HG03571 (cell line): ENCODE measurements around the gene SH3RF3.

Source experiments
- ATAC-seq: cut with Tn5 transposase; IDR thresholded peaks from one replicate; pipeline ENCODE4 v1.9.1; 2021; ENCODE audit not compliant: unreplicated experiment

Gene SH3RF3

GRCh38 chr2:109446278-109447131 is 317.5 kb downstream of the SH3RF3 start:
- no peak for ATAC-seq

GRCh38 chr2:109447251-109447661 is 318.3 kb downstream of the SH3RF3 start:
- ATAC-seq = no peak

DNA sequence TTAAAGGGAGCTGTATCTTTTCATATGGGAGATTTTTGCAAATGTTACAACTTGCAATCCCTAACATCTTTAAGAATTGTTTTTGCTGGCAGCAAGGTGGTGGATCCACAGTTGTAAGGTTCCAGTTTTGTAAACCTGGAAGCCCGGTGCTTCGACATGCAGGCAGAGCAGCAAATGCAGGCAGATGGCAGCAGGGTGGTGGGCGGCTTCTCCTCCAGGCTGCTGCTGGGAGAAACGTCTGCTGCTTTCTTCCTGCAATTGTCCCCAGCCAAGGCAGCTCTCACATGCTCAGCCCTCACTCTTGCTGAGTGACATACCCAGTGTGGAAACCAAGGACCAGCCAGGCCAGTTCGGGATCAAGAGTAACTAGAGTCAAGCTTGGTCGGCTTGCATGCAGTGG is 318.8 kb downstream of the SH3RF3 start:
- ATAC-seq = no peak

GRCh38 chr2:109448207-109448606 is 319.2 kb downstream of the SH3RF3 start:
- no peak for ATAC-seq

- ATAC-seq = no peak
These were observed 320.2 kb downstream of the SH3RF3 start for GRCh38 chr2:109448946-109449788.

DNA sequence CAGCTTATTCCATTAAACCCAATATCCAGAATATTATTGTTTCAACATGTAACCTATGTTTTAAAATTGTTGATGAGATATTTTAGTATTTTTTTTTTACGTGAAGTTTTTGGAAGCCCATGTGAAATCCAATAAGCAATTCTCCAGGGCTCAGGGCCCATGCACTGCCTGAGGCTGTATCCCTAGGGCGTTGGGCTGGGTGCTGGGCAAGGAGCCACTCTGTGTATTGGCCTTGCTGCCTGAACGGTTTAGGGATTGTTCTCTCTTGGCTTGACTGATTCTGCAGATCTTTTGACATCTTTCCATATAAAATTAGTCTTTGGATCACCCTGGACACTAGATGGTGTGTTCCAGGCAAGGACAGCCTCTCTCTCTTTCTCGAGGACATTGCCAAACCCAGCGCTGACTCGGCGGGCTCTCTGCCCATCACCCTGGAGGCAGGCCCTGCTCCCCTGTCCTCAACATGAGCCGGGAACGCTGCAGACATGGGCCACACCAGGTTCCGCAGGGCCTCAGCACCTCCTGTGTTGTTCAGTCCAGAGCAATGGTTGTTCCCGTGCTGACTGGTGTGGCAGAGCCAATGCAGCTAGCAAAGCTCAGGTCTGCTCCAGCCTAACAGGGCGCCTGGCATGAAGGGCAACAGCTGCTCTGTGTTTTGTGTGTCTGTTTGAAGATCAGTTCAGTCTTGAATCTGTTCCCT is 321.7 kb downstream of the SH3RF3 start:
- ATAC-seq = no peak

DNA sequence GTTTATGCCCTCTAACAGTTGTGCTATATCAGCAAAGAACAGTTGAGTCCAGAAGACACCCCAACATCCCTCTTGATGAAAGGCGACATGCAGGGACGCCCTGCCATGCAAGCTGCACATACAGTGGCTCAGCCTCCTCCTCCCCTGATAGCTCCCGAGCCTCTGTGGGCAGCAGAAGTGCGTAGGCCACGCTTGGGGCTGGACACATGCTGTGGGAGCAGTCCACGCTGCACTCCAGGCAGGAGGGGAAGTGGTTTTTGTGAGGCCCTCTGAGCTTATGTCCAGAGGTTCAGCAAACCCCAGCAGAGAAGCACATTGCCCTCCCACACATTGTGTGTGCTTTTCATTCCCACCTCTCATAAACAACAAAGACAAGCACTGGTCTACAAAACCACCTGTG is 322.7 kb downstream of the SH3RF3 start:
- ATAC-seq = no peak

GRCh38 chr2:109452318-109453305 is 323.6 kb downstream of the SH3RF3 start:
- no peak for ATAC-seq

GRCh38 chr2:109453371-109453995 is 324.5 kb downstream of the SH3RF3 start:
- ATAC-seq = no peak

DNA sequence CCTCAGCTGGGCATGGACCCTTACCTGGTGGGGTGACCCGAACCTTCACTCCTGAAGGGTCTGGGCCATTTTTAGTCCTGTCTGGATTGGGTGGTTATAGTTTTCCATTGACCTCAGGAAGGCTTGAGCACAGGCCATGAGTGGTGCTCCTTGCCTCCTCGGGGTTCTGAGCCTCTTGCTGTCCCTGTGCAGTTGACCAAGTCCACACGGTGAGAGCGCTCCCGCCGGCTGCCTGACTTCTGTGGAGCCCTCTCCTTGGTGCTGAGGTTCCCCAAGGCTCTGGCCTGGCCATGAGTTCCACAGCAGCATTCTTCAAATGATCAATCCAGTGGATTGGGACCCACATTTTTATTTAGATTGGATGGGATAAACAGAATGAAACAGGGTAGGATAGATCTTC is 325.3 kb downstream of the SH3RF3 start:
- ATAC-seq = no peak

- ATAC-seq = no peak
These were observed 325.9 kb downstream of the SH3RF3 start for GRCh38 chr2:109454765-109455394.

DNA sequence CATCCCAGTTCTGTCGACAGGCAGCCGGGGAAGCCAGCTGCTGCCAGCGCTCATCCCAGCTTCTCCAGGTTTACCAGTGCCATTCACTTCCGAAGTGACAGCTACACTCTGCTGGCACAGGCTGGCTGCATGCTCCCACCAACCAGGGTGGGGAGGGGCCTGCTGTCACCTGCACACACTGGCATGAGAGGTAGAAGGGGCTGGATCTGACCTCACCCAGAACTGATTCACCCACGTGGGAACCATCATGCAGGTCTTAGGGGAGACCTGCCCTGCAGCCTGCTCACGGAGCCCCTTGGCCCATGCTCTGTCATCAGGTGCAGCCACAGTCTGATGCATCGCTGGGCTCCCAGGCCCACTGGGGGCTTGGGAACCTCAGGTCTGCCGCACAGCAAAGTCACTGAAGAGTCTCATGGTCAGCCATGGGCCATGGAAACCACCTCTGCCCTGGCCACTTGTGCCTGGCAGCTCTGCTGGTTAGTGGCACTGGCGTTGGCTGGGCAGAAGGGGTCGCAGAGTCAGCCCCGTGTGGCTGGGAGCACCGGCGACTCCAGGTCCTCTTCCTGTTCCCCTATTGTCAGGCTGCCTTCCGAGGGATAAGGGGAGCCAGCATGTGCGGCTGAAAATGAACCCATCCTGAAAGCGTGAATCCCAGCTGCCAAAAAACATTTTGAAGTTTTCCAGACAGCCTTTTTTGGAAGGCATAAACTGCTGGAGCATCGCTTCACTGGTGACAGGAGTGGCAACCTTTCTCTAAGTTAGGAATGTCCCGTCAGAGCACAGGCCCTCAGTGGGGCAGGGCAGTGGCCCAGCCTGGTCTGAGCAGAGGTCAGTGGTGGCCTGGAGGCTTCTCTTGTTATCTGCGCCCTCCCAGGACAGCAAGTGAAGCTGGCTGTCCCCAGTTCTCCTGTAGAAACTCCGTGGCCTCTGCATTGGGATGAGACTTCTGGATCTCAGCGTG is 327.0 kb downstream of the SH3RF3 start:
- no peak for ATAC-seq

- no peak for ATAC-seq
These were observed 327.8 kb downstream of the SH3RF3 start for GRCh38 chr2:109456776-109457175.

GRCh38 chr2:109457366-109457765 is 328.4 kb downstream of the SH3RF3 start:
- no peak for ATAC-seq

DNA sequence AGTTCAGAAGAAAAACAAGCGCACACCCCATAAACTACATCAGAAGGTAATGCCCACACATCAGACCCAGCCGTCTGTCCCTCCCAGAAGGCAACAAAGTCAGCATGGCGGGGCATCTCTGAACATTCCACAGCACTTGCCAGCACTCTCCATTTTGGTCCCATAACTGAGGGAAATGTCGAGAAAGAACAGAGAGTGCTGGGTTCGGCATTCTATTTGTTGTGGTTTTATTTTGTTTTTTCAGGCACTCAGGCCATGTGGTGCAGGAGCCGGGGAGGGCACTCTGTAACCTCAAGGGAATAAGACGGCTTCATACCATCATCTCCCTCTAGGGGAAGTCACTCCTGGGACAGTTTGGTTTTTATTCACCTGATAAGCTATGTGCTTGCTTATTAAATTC is 328.8 kb downstream of the SH3RF3 start:
- no peak for ATAC-seq

- no peak for ATAC-seq
These were observed 329.5 kb downstream of the SH3RF3 start for GRCh38 chr2:109458512-109458911.

- ATAC-seq = no peak
These were observed 330.5 kb downstream of the SH3RF3 start for GRCh38 chr2:109459485-109459884.
